Epithelial cell of proximal tubule (primary cell): ENCODE measurements around the gene PARVG. TPM values are rescaled to one million over a fixed set of nuclear protein-coding genes. Genes with fewer than 3 reads are reported as not detected.

Experiments used
- DNase-seq: peaks from one replicate; pipeline ENCODE4 v3.0.0-alpha.2; 2011; ENCODE audit warnings: low read depth
- H3K4me3 ChIP-seq: 2 replicates; pipeline ENCODE4 v1.5.1; 2011; ENCODE audit warnings: low read depth, mild to moderate bottlenecking, low read length
- total RNA-seq: library from RNA; depleted of rRNA; stranded (reverse); fragments of >200 nt; gene quantifications from 2 replicates; pipeline ENCODE4 v1.2.3, GENCODE V29; 2015
- TF ChIP-seq, protein P1 (sequence below): conservative IDR thresholded peaks from 2 replicates; pipeline ENCODE4 v1.5.1; 2012; ENCODE audit warnings: low read depth, mild to moderate bottlenecking, low read length

Gene PARVG
- total RNA-seq, 1 donor from 2014 or later, result not detected

GRCh38 chr22:44246615-44247326, 66.0 kb downstream of the PARVG start:
- TF ChIP-seq, protein P1, sequence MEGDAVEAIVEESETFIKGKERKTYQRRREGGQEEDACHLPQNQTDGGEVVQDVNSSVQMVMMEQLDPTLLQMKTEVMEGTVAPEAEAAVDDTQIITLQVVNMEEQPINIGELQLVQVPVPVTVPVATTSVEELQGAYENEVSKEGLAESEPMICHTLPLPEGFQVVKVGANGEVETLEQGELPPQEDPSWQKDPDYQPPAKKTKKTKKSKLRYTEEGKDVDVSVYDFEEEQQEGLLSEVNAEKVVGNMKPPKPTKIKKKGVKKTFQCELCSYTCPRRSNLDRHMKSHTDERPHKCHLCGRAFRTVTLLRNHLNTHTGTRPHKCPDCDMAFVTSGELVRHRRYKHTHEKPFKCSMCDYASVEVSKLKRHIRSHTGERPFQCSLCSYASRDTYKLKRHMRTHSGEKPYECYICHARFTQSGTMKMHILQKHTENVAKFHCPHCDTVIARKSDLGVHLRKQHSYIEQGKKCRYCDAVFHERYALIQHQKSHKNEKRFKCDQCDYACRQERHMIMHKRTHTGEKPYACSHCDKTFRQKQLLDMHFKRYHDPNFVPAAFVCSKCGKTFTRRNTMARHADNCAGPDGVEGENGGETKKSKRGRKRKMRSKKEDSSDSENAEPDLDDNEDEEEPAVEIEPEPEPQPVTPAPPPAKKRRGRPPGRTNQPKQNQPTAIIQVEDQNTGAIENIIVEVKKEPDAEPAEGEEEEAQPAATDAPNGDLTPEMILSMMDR, result no peak
- DNase-seq, result no peak
- no peak overlapping the region for H3K4me3 ChIP-seq

DNA sequence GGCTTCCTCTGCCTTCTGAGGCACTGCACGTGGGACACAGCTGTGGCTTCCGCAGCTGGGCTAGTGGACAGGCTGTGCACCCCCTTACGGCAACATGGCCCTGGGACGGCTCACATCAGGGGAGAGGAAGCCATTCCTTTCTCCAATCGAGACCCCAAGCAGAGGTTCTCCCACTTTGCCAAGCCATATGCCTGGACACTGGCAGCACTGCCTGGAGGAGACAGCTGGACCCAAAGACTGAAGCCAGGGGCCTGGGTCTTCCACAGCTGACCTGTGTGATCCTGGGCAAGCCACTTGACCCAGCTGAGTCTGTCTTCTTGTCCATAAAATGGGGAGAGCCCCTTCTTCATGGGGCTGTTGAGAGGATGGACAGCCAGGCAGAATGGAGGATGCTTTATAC, 66.6 kb downstream of the PARVG start:
- TF ChIP-seq, protein P1, result no peak
- DNase-seq, result no peak
- H3K4me3 ChIP-seq, result no peak overlapping the region

GRCh38 chr22:44247923-44248892, 67.5 kb downstream of the PARVG start:
- H3K4me3 ChIP-seq, result no peak overlapping the region
- DNase-seq, result no peak
- TF ChIP-seq, protein P1, result no peak

DNA sequence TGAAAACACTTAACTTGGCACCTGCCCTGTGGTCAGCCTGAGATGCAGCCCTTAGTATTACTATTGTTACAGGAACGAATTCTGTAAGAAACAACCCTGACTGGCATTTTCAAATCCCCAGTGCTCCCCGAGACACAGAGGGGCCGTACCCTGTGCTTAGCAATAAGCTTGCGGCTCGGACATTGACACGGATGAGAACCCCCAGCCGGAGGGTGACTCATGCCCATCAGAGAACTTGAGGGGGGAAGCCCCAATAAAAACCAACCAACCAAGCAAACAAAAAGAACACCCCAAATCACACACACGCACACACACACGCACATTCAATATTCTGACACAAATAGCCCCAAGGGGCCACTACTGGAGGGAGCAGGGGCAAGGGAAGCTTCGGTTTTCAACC, 68.2 kb downstream of the PARVG start:
- TF ChIP-seq, protein P1, result no peak
- H3K4me3 ChIP-seq, result no peak overlapping the region
- DNase-seq, result no peak

- DNase-seq, result no peak
- TF ChIP-seq, protein P1, result no peak
Observed at GRCh38 chr22:44249376-44250147, 68.8 kb downstream of the PARVG start.

GRCh38 chr22:44254811-44255210, 74.1 kb downstream of the PARVG start:
- DNase-seq, result no peak

More at GRCh38 chr22:44249376-44250147, 68.8 kb downstream of the PARVG start:
- no peak overlapping the region for H3K4me3 ChIP-seq

More at GRCh38 chr22:44254811-44255210, 74.1 kb downstream of the PARVG start:
- TF ChIP-seq, protein P1, result no peak
- H3K4me3 ChIP-seq, result no peak overlapping the region
